GM15510 (cell line): Measurements from ENCODE around the gene FUNDC2.

Experiments
- POLR2A ChIP-seq: IDR thresholded peaks from 3 replicates; pipeline ENCODE4 v1.6.1; 2011; ENCODE audit warnings: borderline replicate concordance; ENCODE audit not compliant: insufficient read length; ENCODE audit errors: extremely low read depth

Gene FUNDC2

GRCh38 chrX:155105919-155106318 lies 79.3 kb downstream of the FUNDC2 start:
- TF ChIP-seq POLR2A = no peak

GRCh38 chrX:155108427-155108826 lies 81.8 kb downstream of the FUNDC2 start:
- TF ChIP-seq POLR2A = no peak
